ENCODE data around the gene SLC26A1. TPM values are rescaled to one million over a fixed set of nuclear protein-coding genes. Genes with fewer than 3 reads are reported as not detected.

Gene SLC26A1
- total and polyA plus RNA-seq, 7 donors = 1.1 TPM; not detected in 6

DNA sequence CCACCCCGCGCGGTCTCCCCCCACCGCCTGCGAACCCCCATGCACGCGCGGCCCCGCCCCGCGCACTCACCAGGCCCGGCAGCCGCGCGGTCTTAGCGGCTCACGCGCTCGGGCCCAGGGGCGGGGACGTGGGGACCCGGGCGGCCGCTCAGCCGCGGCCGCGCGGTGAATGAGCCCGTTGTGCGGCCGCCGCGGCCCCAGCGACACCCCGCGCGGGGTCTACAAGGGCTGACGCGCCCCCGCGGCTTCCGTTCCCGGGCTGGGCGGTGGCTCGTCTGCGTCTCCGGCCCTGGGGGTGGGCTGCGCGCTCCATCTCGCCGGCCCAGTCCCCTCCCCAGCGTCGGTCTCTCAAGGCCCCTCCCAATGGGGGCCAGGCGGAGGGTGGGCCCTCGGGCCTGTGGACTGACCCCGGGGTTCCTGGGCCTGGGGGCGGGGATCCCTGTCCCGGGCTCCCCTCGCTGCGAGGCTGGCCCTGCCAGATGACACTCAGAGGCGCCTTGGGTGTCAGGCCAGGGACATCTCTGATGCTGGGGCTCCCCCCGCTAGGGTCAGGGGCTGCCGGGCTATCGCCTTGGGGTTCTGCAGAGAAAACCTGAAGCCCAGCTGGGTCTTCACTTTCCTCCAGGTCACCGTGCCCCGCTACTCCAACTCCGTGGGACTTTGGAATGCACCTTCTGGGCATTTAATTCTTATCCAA, 4.3 kb upstream of the SLC26A1 start:
- no peak for TF ChIP-seq POLR2A (IDR thresholded peaks at IDR 0.05)
- TF ChIP-seq EP300 (IDR thresholded peaks at IDR 0.05) = no peak
- no peak for TF ChIP-seq POLR2AphosphoS5 (IDR thresholded peaks at IDR 0.05)
- TF ChIP-seq, protein P1, sequence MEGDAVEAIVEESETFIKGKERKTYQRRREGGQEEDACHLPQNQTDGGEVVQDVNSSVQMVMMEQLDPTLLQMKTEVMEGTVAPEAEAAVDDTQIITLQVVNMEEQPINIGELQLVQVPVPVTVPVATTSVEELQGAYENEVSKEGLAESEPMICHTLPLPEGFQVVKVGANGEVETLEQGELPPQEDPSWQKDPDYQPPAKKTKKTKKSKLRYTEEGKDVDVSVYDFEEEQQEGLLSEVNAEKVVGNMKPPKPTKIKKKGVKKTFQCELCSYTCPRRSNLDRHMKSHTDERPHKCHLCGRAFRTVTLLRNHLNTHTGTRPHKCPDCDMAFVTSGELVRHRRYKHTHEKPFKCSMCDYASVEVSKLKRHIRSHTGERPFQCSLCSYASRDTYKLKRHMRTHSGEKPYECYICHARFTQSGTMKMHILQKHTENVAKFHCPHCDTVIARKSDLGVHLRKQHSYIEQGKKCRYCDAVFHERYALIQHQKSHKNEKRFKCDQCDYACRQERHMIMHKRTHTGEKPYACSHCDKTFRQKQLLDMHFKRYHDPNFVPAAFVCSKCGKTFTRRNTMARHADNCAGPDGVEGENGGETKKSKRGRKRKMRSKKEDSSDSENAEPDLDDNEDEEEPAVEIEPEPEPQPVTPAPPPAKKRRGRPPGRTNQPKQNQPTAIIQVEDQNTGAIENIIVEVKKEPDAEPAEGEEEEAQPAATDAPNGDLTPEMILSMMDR (IDR thresholded peaks at IDR 0.05) = no peak
- Histone ChIP-seq H3K4me3 (peak overlapping the region in 3 of 4 donors; percentile 24 to 44 (median 40)), H3K4me1 (peaks cover 0 to 24% (median 21%) of the 10 kb centered on the region in 4 donors), H3K36me3 (no peaks in the 10 kb centered on the region), H3K9me3 (no peaks in the 10 kb centered on the region), H3K27me3 (peaks cover 41 to 65% (median 53%) of the 10 kb centered on the region in 3 donors), H3K27ac (no peak overlapping the region)
- no peak for DNase-seq
- intact Hi-C loops (cut with DNase I) = no loop called here
- 1 to 2% methylated on average over 68 of the region's 68 CpGs for WGBS, 2 donors

GRCh38 chr4:996997-997374, 3.8 kb upstream of the SLC26A1 start:
- TF ChIP-seq, protein P1 (IDR thresholded peaks at IDR 0.05) = no peak
- peaks cover 0 to 18% (median 16%) of the 10 kb centered on the region in 4 donors for H3K4me1 ChIP-seq
- no peaks in the 10 kb centered on the region for H3K36me3 ChIP-seq
- DNase-seq = no peak
- H3K4me3 ChIP-seq = peak overlapping the region in 3 of 4 donors; percentile 24 to 44 (median 40)
- no peak overlapping the region for H3K27ac ChIP-seq
- peaks cover 36 to 59% (median 47%) of the 10 kb centered on the region in 3 donors for H3K27me3 ChIP-seq
- 10 to 12% methylated on average over 25 of the region's 25 CpGs for WGBS, 2 donors
- intact Hi-C loops (cut with DNase I) = no loop called here
- H3K9me3 ChIP-seq = no peaks in the 10 kb centered on the region

- TF ChIP-seq, protein P1 (IDR thresholded peaks at IDR 0.05) = no peak
- TF ChIP-seq POLR2A (IDR thresholded peaks at IDR 0.05) (no peak), EP300 (IDR thresholded peaks at IDR 0.05) (no peak), POLR2AphosphoS5 (IDR thresholded peaks at IDR 0.05) (no peak)
- DNase-seq = no peak
- intact Hi-C loops (cut with DNase I) = no loop called here
- Histone ChIP-seq H3K27ac (no peak overlapping the region), H3K4me3 (no peak overlapping the region), H3K27me3 (peaks cover 29 to 53% (median 40%) of the 10 kb centered on the region in 3 donors), H3K4me1 (peaks cover 0 to 15% (median 14%) of the 10 kb centered on the region in 4 donors), H3K9me3 (no peaks in the 10 kb centered on the region), H3K36me3 (no peaks in the 10 kb centered on the region)
- WGBS, 2 donors = 58 to 68% methylated on average over 15 of the region's 15 CpGs
These were observed 3.1 kb upstream of the SLC26A1 start for GRCh38 chr4:996030-996996.

DNA sequence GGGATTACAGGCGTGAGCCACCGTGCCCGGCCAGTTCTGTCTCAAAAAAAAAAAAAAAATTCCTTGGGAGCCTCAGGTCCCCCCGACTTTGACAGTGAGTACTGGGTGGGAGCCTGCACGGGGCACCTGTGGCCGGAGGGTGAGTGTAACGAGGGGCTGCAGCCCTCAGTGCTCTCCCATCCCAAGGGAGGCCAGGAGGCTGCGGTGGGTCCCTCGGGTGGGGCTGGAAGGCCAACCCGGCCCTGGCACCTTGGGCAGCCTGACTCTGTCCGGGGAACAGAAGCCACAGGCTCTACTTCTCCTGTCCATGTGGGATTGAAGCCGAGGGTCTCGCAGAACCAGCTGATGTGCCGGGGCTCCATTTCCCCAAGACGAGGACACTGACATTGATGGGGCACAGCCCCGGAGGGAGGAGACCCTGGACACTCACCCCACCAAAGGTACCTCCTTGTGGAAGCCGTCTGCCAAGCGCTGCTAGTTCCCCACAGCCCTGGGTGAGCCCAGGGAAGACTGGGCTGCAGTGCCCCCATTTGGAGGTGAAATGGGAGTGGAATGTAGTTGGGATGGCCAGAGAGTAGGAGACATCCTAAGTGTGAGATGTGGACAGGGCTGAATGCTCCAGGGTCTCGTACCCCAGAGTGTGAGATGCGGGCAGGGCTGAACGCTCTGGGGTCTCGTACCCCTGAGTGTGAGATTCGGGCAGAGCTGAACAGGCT, 2.3 kb upstream of the SLC26A1 start:
- peaks cover 0 to 15% (median 14%) of the 10 kb centered on the region in 4 donors for H3K4me1 ChIP-seq
- intact Hi-C loops (cut with DNase I) = no loop called here

More for the DNA sequence above, 2.3 kb upstream of the SLC26A1 start:
- DNase-seq = no peak
- Histone ChIP-seq H3K27me3 (peaks cover 21 to 44% (median 32%) of the 10 kb centered on the region in 3 donors), H3K36me3 (peaks cover 0 to 3% (median 0%) of the 10 kb centered on the region in 4 donors), H3K4me3 (no peak overlapping the region), H3K9me3 (no peaks in the 10 kb centered on the region), H3K27ac (no peak overlapping the region)
- no peak for TF ChIP-seq EP300 (IDR thresholded peaks at IDR 0.05)
- TF ChIP-seq POLR2A (IDR thresholded peaks at IDR 0.05) = no peak
- no peak for TF ChIP-seq POLR2AphosphoS5 (IDR thresholded peaks at IDR 0.05)
- TF ChIP-seq, protein P1 (IDR thresholded peaks at IDR 0.05) = no peak
- WGBS, 2 donors = 89 to 90% methylated on average over 23 of the region's 23 CpGs
